ENCODE data around the gene AP3S1. TPM values are rescaled to one million over a fixed set of nuclear protein-coding genes. Genes with fewer than 3 reads are reported as not detected.
"Not testable (repeated sequence)": the region's sequence is repeated elsewhere in the genome, so short reads cannot be mapped to it uniquely, and the experiment has no call there.

The AP3S1 gene
- total RNA-seq = 10 to 100 TPM; 42.0 to 53.0 (median 48.5) TPM

GRCh38 chr5:115841382-115842088, at the start of gene AP3S1, which contains the start of gene ATG12:
Gene AP3S1, plus strand, starts transcription at chr5:115841935. Its CDS starts 103 bp downstream, at chr5:115842038.
Gene ATG12, minus strand, starts transcription at chr5:115841565. Its CDS starts 13 bp downstream, at chr5:115841552.
- Mint-ChIP-seq H3K4me1 (ENCODE audit: low read depth) (peaks cover 57% of the 10 kb centered on the region), H3K36me3 (ENCODE audit: insufficient read depth) (peaks cover 12% of the 10 kb centered on the region), H3K27me3 (ENCODE audit: low read depth) (no peaks in the 10 kb centered on the region), H3K4me3 (peak within 1 kb of the TSS; percentile 96), H3K9me3 (no peaks in the 10 kb centered on the region)
- DNase-seq (peak; percentile 86), ATAC-seq (peak; percentile 88 to 90)

GRCh38 chr5:115795700-115796099, 46.0 kb upstream of the AP3S1 start:
- H3K36me3 Mint-ChIP-seq (ENCODE audit: insufficient read depth) = no peaks in the 10 kb centered on the region
- H3K27me3 Mint-ChIP-seq (ENCODE audit: low read depth) = peaks cover 22% of the 10 kb centered on the region

GRCh38 chr5:115796656-115797055, 45.1 kb upstream of the AP3S1 start:
- H3K9me3 Mint-ChIP-seq = no peaks in the 10 kb centered on the region
- no peaks in the 10 kb centered on the region for H3K4me1 Mint-ChIP-seq (ENCODE audit: low read depth)
- no peak overlapping the region for H3K4me3 Mint-ChIP-seq
- peaks cover 14% of the 10 kb centered on the region for H3K27me3 Mint-ChIP-seq (ENCODE audit: low read depth)
- H3K36me3 Mint-ChIP-seq (ENCODE audit: insufficient read depth) = no peaks in the 10 kb centered on the region
- ATAC-seq (no peak), DNase-seq (no peak)

More at GRCh38 chr5:115795700-115796099, 46.0 kb upstream of the AP3S1 start:
- DNase-seq (no peak), ATAC-seq (no peak)
- no peaks in the 10 kb centered on the region for H3K9me3 Mint-ChIP-seq
- H3K4me1 Mint-ChIP-seq (ENCODE audit: low read depth) = no peaks in the 10 kb centered on the region
- no peak overlapping the region for H3K4me3 Mint-ChIP-seq

GRCh38 chr5:115798252-115798651, 43.5 kb upstream of the AP3S1 start:
- no peaks in the 10 kb centered on the region for H3K9me3 Mint-ChIP-seq
- no peaks in the 10 kb centered on the region for H3K36me3 Mint-ChIP-seq (ENCODE audit: insufficient read depth)
- ATAC-seq = no peak

GRCh38 chr5:115800108-115800507, 41.6 kb upstream of the AP3S1 start:
- Mint-ChIP-seq H3K9me3 (no peaks in the 10 kb centered on the region), H3K36me3 (ENCODE audit: insufficient read depth) (no peaks in the 10 kb centered on the region), H3K4me1 (ENCODE audit: low read depth) (no peaks in the 10 kb centered on the region), H3K27me3 (ENCODE audit: low read depth) (peaks cover 7% of the 10 kb centered on the region), H3K4me3 (no peak overlapping the region)
- DNase-seq (no peak), ATAC-seq (no peak)

More at GRCh38 chr5:115798252-115798651, 43.5 kb upstream of the AP3S1 start:
- Mint-ChIP-seq H3K4me1 (ENCODE audit: low read depth) (no peaks in the 10 kb centered on the region), H3K27me3 (ENCODE audit: low read depth) (peaks cover 7% of the 10 kb centered on the region), H3K4me3 (no peak overlapping the region)
- DNase-seq = no peak

- DNase-seq (no peak), ATAC-seq (no peak)
- no peak overlapping the region for H3K4me3 Mint-ChIP-seq
- no peaks in the 10 kb centered on the region for H3K36me3 Mint-ChIP-seq (ENCODE audit: insufficient read depth)
- peaks cover 7% of the 10 kb centered on the region for H3K27me3 Mint-ChIP-seq (ENCODE audit: low read depth)
- no peaks in the 10 kb centered on the region for H3K4me1 Mint-ChIP-seq (ENCODE audit: low read depth)
- H3K9me3 Mint-ChIP-seq = no peaks in the 10 kb centered on the region
Observed at GRCh38 chr5:115801152-115801551, 40.6 kb upstream of the AP3S1 start.

GRCh38 chr5:115801984-115802383, 39.8 kb upstream of the AP3S1 start:
- peaks cover 2% of the 10 kb centered on the region for H3K27me3 Mint-ChIP-seq (ENCODE audit: low read depth)
- H3K36me3 Mint-ChIP-seq (ENCODE audit: insufficient read depth) = no peaks in the 10 kb centered on the region
- H3K4me1 Mint-ChIP-seq (ENCODE audit: low read depth) = no peaks in the 10 kb centered on the region
- ATAC-seq (no peak), DNase-seq (no peak)
- H3K9me3 Mint-ChIP-seq = no peaks in the 10 kb centered on the region
- H3K4me3 Mint-ChIP-seq = no peak overlapping the region

GRCh38 chr5:115806986-115807653, 34.6 kb upstream of the AP3S1 start:
- ATAC-seq (no peak), DNase-seq (no peak)
- Mint-ChIP-seq H3K4me1 (ENCODE audit: low read depth) (peaks cover 2% of the 10 kb centered on the region), H3K36me3 (ENCODE audit: insufficient read depth) (no peaks in the 10 kb centered on the region), H3K27me3 (ENCODE audit: low read depth) (peaks cover 6% of the 10 kb centered on the region), H3K4me3 (no peak overlapping the region), H3K9me3 (no peaks in the 10 kb centered on the region)

- Mint-ChIP-seq H3K36me3 (ENCODE audit: insufficient read depth) (no peaks in the 10 kb centered on the region), H3K27me3 (ENCODE audit: low read depth) (peaks cover 10% of the 10 kb centered on the region), H3K4me1 (ENCODE audit: low read depth) (peaks cover 2% of the 10 kb centered on the region), H3K9me3 (no peaks in the 10 kb centered on the region), H3K4me3 (no peak overlapping the region)
- no peak for ATAC-seq
- no peak for DNase-seq
Observed at GRCh38 chr5:115807654-115808052, 34.1 kb upstream of the AP3S1 start.

- not testable (repeated sequence) for H3K4me1 Mint-ChIP-seq (ENCODE audit: low read depth); DNase-seq; ATAC-seq; H3K36me3 Mint-ChIP-seq (ENCODE audit: insufficient read depth); H3K4me3 Mint-ChIP-seq; H3K9me3 Mint-ChIP-seq
- peaks cover 11% of the 10 kb centered on the region for H3K27me3 Mint-ChIP-seq (ENCODE audit: low read depth)
Observed at GRCh38 chr5:115808066-115808465, 33.7 kb upstream of the AP3S1 start.

GRCh38 chr5:115809946-115810345, 31.8 kb upstream of the AP3S1 start:
- DNase-seq (no peak), ATAC-seq (no peak)
- no peaks in the 10 kb centered on the region for H3K9me3 Mint-ChIP-seq
- no peak overlapping the region for H3K4me3 Mint-ChIP-seq
- peaks cover 28% of the 10 kb centered on the region for H3K27me3 Mint-ChIP-seq (ENCODE audit: low read depth)
- H3K36me3 Mint-ChIP-seq (ENCODE audit: insufficient read depth) = no peaks in the 10 kb centered on the region
- peaks cover 5% of the 10 kb centered on the region for H3K4me1 Mint-ChIP-seq (ENCODE audit: low read depth)

GRCh38 chr5:115810761-115811160, 31.0 kb upstream of the AP3S1 start:
- Mint-ChIP-seq H3K9me3 (no peaks in the 10 kb centered on the region), H3K27me3 (ENCODE audit: low read depth) (peaks cover 36% of the 10 kb centered on the region), H3K36me3 (ENCODE audit: insufficient read depth) (no peaks in the 10 kb centered on the region), H3K4me3 (no peak overlapping the region), H3K4me1 (ENCODE audit: low read depth) (peaks cover 12% of the 10 kb centered on the region)
- DNase-seq = no peak
- no peak for ATAC-seq

- Mint-ChIP-seq H3K27me3 (ENCODE audit: low read depth) (peaks cover 40% of the 10 kb centered on the region), H3K4me1 (ENCODE audit: low read depth) (peaks cover 16% of the 10 kb centered on the region), H3K4me3 (no peak overlapping the region), H3K36me3 (ENCODE audit: insufficient read depth) (no peaks in the 10 kb centered on the region), H3K9me3 (no peaks in the 10 kb centered on the region)
- ATAC-seq (no peak), DNase-seq (no peak)
Observed at GRCh38 chr5:115811406-115811805, 30.3 kb upstream of the AP3S1 start.

GRCh38 chr5:115812372-115812771, 29.4 kb upstream of the AP3S1 start:
- ATAC-seq (no peak), DNase-seq (no peak)
- peaks cover 18% of the 10 kb centered on the region for H3K4me1 Mint-ChIP-seq (ENCODE audit: low read depth)
- peaks cover 45% of the 10 kb centered on the region for H3K27me3 Mint-ChIP-seq (ENCODE audit: low read depth)
- H3K36me3 Mint-ChIP-seq (ENCODE audit: insufficient read depth) = no peaks in the 10 kb centered on the region
- H3K9me3 Mint-ChIP-seq = no peaks in the 10 kb centered on the region
- no peak overlapping the region for H3K4me3 Mint-ChIP-seq

GRCh38 chr5:115813719-115814118, 28.0 kb upstream of the AP3S1 start:
- H3K4me3 Mint-ChIP-seq = no peak overlapping the region
- H3K36me3 Mint-ChIP-seq (ENCODE audit: insufficient read depth) = no peaks in the 10 kb centered on the region
- ATAC-seq (no peak), DNase-seq (no peak)
- peaks cover 17% of the 10 kb centered on the region for H3K4me1 Mint-ChIP-seq (ENCODE audit: low read depth)
- peaks cover 56% of the 10 kb centered on the region for H3K27me3 Mint-ChIP-seq (ENCODE audit: low read depth)
- no peaks in the 10 kb centered on the region for H3K9me3 Mint-ChIP-seq

All from activated T-cell treated with anti-CD3 and anti-CD28 coated beads, Interleukin-2, amount 50 U/mL, for 4 hours (primary cell).